H1 (cell line): ENCODE results near the gene TDG. TPM values are rescaled to one million over a fixed set of nuclear protein-coding genes. Genes with fewer than 3 reads are reported as not detected.

Source experiments
- CTCF ChIA-PET: fragments of 300-600 bp; sonication (Branson Sonifier 250); formaldehyde crosslinking; loops from one replicate; lab custom pipeline; 2021; ENCODE audit not compliant: partially characterized antibody; lab: Charles Lee
- POLR2A ChIA-PET: fragments of 300-600 bp; sonication (Branson Sonifier 250); formaldehyde crosslinking; loops from one replicate; lab custom pipeline; 2021; ENCODE audit warnings: inconsistent platforms; ENCODE audit not compliant: partially characterized antibody; lab: Charles Lee
- DNase-seq, 2 experiments: peaks; one replicate each; pipeline versions ENCODE4 v3.0.0 to v3.0.0-alpha.2; 2010 to 2022; ENCODE audit warnings: low spot score in 2 of 2, low read depth in 1 of 2, mixed read lengths in 1 of 2
- FAIRE-seq: peaks from 2 replicates; lab custom pipeline; 2011; peaks lifted over from hg19 to GRCh38; lab: Jason Lieb, UNC
- H2AFZ ChIP-seq: 2 replicates; pipeline ENCODE4 v1.8.1; 2012; ENCODE audit warnings: low read length, inconsistent platforms
- H2AK5ac ChIP-seq: 2 replicates; pipeline ENCODE4 v1.6.1; 2013; ENCODE audit warnings: low read depth, low read length
- H2BK120ac ChIP-seq: replicated peaks from 2 replicates; pipeline ENCODE3; 2013; ENCODE audit warnings: low read depth, low read length, inconsistent platforms
- H2BK12ac ChIP-seq: 2 replicates; pipeline ENCODE4 v1.6.1; 2013; ENCODE audit warnings: low read depth, low read length
- H2BK15ac ChIP-seq: 2 replicates; pipeline ENCODE4 v1.6.1; 2013; ENCODE audit warnings: low read length
- H2BK20ac ChIP-seq: 2 replicates; pipeline ENCODE4 v1.6.1; 2013; ENCODE audit warnings: low read length
- H2BK5ac ChIP-seq: 2 replicates; pipeline ENCODE4 v1.6.1; 2013; ENCODE audit warnings: low read depth, low read length
- H3K14ac ChIP-seq: 2 replicates; pipeline ENCODE4 v1.6.1; 2013; ENCODE audit warnings: inconsistent platforms; ENCODE audit not compliant: insufficient read length
- H3K18ac ChIP-seq: 2 replicates; pipeline ENCODE4 v1.6.1; 2013; ENCODE audit warnings: low read length; ENCODE audit errors: extremely low read depth
- H3K23ac ChIP-seq: 2 replicates; pipeline ENCODE4 v1.6.1; 2013; ENCODE audit warnings: inconsistent platforms; ENCODE audit not compliant: insufficient read length
- H3K23me2 ChIP-seq: 2 replicates; pipeline ENCODE4 v1.6.1; 2013; ENCODE audit warnings: low read depth, low read length
- H3K27ac ChIP-seq: 2 replicates; pipeline ENCODE4 v1.6.1; 2011; ENCODE audit warnings: low read depth, low read length, inconsistent platforms
- H3K27me3 ChIP-seq, 4 experiments: replicated peaks in 1 of 4; 1 replicate in 1 of 4; 2 replicates in 3 of 4; pipeline versions ENCODE4 v1.6.1 to v1.8.1; 2011 to 2013; ENCODE audit warnings: low read length in 3 of 4, mild to moderate bottlenecking in 3 of 4, inconsistent platforms in 2 of 4, mixed read lengths in 2 of 4, moderate library complexity in 1 of 4; ENCODE audit not compliant: control insufficient read depth in 3 of 4, insufficient read depth in 3 of 4; ENCODE audit errors: extremely low read depth in 1 of 4
- H3K36me3 ChIP-seq, 4 experiments: 2 replicates each; pipeline versions ENCODE4 v1.6.1 to v1.8.1; 2011 to 2013; ENCODE audit warnings: mild to moderate bottlenecking in 4 of 4, low read length in 3 of 4, moderate library complexity in 2 of 4, control low read depth in 1 of 4, inconsistent platforms in 1 of 4; ENCODE audit not compliant: insufficient read depth in 4 of 4, control insufficient read depth in 2 of 4
- H3K4ac ChIP-seq: replicated peaks from 2 replicates; pipeline ENCODE3; 2013; ENCODE audit warnings: low read length, low read depth, mixed read lengths, inconsistent platforms; ENCODE audit not compliant: insufficient read length
- H3K4me1 ChIP-seq, 4 experiments: replicated peaks in 1 of 4; 1 replicate in 1 of 4; 2 replicates in 3 of 4; pipeline versions ENCODE4 v1.6.1 to v1.8.1; 2011 to 2013; ENCODE audit warnings: low read length in 3 of 4, inconsistent platforms in 2 of 4, mixed read lengths in 1 of 4; ENCODE audit not compliant: insufficient read depth in 4 of 4, control insufficient read depth in 3 of 4
- H3K4me2 ChIP-seq, 2 experiments: 2 replicates each; pipeline versions ENCODE4 v1.6.1 to v1.8.1; 2011 to 2013; ENCODE audit warnings: low read depth in 2 of 2, low read length in 2 of 2, control low read depth in 1 of 2, inconsistent platforms in 1 of 2, mild to moderate bottlenecking in 1 of 2; ENCODE audit not compliant: insufficient read depth in 1 of 2
- H3K4me3 ChIP-seq, 4 experiments: fragments of 200-600, 300-600 bp in 1 of 4; sonication (generic), shearing (Covaris generic), sonication (Bioruptor Twin) in 1 of 4; 2 replicates each; pipeline versions ENCODE4 v1.5.1 to v1.8.1; 2011 to 2016; ENCODE audit warnings: low read length in 4 of 4, low read depth in 3 of 4, control low read depth in 2 of 4, inconsistent platforms in 2 of 4, mild to moderate bottlenecking in 2 of 4, mixed read lengths in 1 of 4, moderate library complexity in 1 of 4; ENCODE audit not compliant: insufficient read depth in 2 of 4; ENCODE audit errors: extremely low read depth in 1 of 4
- H3K56ac ChIP-seq: replicated peaks from 2 replicates; pipeline ENCODE3; 2013; ENCODE audit warnings: low read depth, mild to moderate bottlenecking, mixed read lengths, low read length, inconsistent platforms; ENCODE audit not compliant: insufficient read length
- H3K79me1 ChIP-seq: 2 replicates; pipeline ENCODE4 v1.6.1; 2013; ENCODE audit warnings: low read depth, low read length, control low read depth
- H3K79me2 ChIP-seq, 2 experiments: 2 replicates each; pipeline versions ENCODE4 v1.6.1 to v1.8.1; 2012 to 2013; ENCODE audit warnings: low read length in 2 of 2, mild to moderate bottlenecking in 2 of 2, inconsistent platforms in 1 of 2; ENCODE audit not compliant: insufficient read depth in 2 of 2, control insufficient read depth in 1 of 2
- H3K9ac ChIP-seq, 4 experiments: replicated peaks in 1 of 4; 1 replicate in 1 of 4; 2 replicates in 3 of 4; pipeline versions ENCODE4 v1.6.1 to v1.8.1; 2011 to 2013; ENCODE audit warnings: low read depth in 3 of 4, low read length in 3 of 4, control low read depth in 2 of 4, mild to moderate bottlenecking in 2 of 4, moderate library complexity in 2 of 4, inconsistent platforms in 1 of 4; ENCODE audit errors: extremely low read depth in 1 of 4
- H3K9me3 ChIP-seq, 2 experiments: 2 replicates each; pipeline versions ENCODE4 v1.6.1 to v1.8.1; 2012 to 2013; ENCODE audit warnings: mild to moderate bottlenecking in 2 of 2, moderate library complexity in 2 of 2, control low read depth in 1 of 2, inconsistent platforms in 1 of 2, low read depth in 1 of 2, low read length in 1 of 2, mixed read lengths in 1 of 2; ENCODE audit not compliant: insufficient read depth in 2 of 2
- H4K20me1 ChIP-seq, 2 experiments: replicated peaks in 1 of 2; 2 replicates each; pipeline versions ENCODE3 to v1.8.1; 2011 to 2013; ENCODE audit warnings: inconsistent platforms in 2 of 2, low read length in 2 of 2, mild to moderate bottlenecking in 1 of 2; ENCODE audit not compliant: insufficient read depth in 2 of 2, control insufficient read depth in 1 of 2
- H4K5ac ChIP-seq: 2 replicates; pipeline ENCODE4 v1.6.1; 2013; ENCODE audit warnings: low read length, low read depth, mixed read lengths, inconsistent platforms; ENCODE audit not compliant: insufficient read length
- H4K8ac ChIP-seq: 2 replicates; pipeline ENCODE4 v1.8.0; 2013; ENCODE audit warnings: mild to moderate bottlenecking, moderate library complexity, low read length, inconsistent platforms; ENCODE audit not compliant: insufficient read depth; ENCODE audit errors: extremely low read depth
- H4K91ac ChIP-seq: replicated peaks from 2 replicates; pipeline ENCODE3; 2013; ENCODE audit warnings: low read length, mixed read lengths, inconsistent platforms; ENCODE audit not compliant: insufficient read length
- BCL11A ChIP-seq, 2 experiments: IDR thresholded peaks; one replicate each; pipeline ENCODE4 v1.6.1; 2011; ENCODE audit warnings: low read depth in 2 of 2, low read length in 2 of 2, mild to moderate bottlenecking in 2 of 2
- CHD2 ChIP-seq: IDR thresholded peaks from 2 replicates; pipeline ENCODE4 v1.6.1; 2012; ENCODE audit warnings: low read length, improper control_type of control experiment
- E2F6 ChIP-seq: IDR thresholded peaks from 2 replicates; pipeline ENCODE4 v1.6.1; 2012; ENCODE audit warnings: inconsistent platforms
- EGR1 ChIP-seq: IDR thresholded peaks from 2 replicates; pipeline ENCODE4 v1.6.1; 2011; ENCODE audit warnings: low read depth, low read length, borderline replicate concordance
- EP300 ChIP-seq, 2 experiments: IDR thresholded peaks; 1 replicate in 1 of 2; 2 replicates in 1 of 2; pipeline ENCODE4 v1.6.1; 2011 to 2012; ENCODE audit warnings: low read depth in 2 of 2, low read length in 2 of 2, mild to moderate bottlenecking in 2 of 2, borderline replicate concordance in 1 of 2, inconsistent platforms in 1 of 2, moderate library complexity in 1 of 2
- FOSL1 ChIP-seq: IDR thresholded peaks from 2 replicates; pipeline ENCODE4 v1.6.1; 2011; ENCODE audit warnings: mild to moderate bottlenecking, low read depth, low read length, moderate library complexity; ENCODE audit not compliant: insufficient read depth
- GTF2F1 ChIP-seq: IDR thresholded peaks from 2 replicates; pipeline ENCODE4 v1.6.1; 2012; ENCODE audit warnings: low read depth, low read length, improper control_type of control experiment, borderline replicate concordance
- HDAC2 ChIP-seq, 2 experiments: fragments of 300-600 bp in 1 of 2; sonication (generic) in 1 of 2; IDR thresholded peaks; 2 replicates each; pipeline ENCODE4 v1.6.1; 2011 to 2012; ENCODE audit warnings: low read depth in 2 of 2, low read length in 2 of 2, mild to moderate bottlenecking in 2 of 2, moderate library complexity in 2 of 2, borderline replicate concordance in 1 of 2, inconsistent platforms in 1 of 2
- HDAC6 ChIP-seq: IDR thresholded peaks from one replicate; pipeline ENCODE4 v1.7.1; 2012; ENCODE audit warnings: low read depth, mild to moderate bottlenecking, inconsistent platforms, low read length, moderate library complexity
- POLR2A ChIP-seq, 2 experiments: IDR thresholded peaks; 1 replicate in 1 of 2; 2 replicates in 1 of 2; pipeline ENCODE4 v1.6.1; 2011; ENCODE audit warnings: low read depth in 2 of 2, low read length in 2 of 2, mild to moderate bottlenecking in 2 of 2; ENCODE audit errors: control extremely low read depth in 1 of 2
- SAP30 ChIP-seq: fragments of 300-600 bp; sonication (generic); IDR thresholded peaks from 2 replicates; pipeline ENCODE4 v1.7.1; 2012; ENCODE audit warnings: low read length, moderate library complexity, mild to moderate bottlenecking, inconsistent platforms; ENCODE audit not compliant: insufficient read depth, insufficient replicate concordance
- WGBS, 2 experiments: shearing (Covaris generic) in 1 of 2; methylation state at CpG; one replicate each; pipeline versions ENCODE4 v1.1.6 to v1.1.7; 2013 to 2015; ENCODE audit warnings: low lambda C conversion rate in 2 of 2, mixed read lengths in 2 of 2, inconsistent platforms in 1 of 2, low coverage in 1 of 2, missing lambda C conversion rate in 1 of 2; ENCODE audit not compliant: insufficient replicate concordance in 2 of 2, insufficient coverage in 1 of 2, insufficient read length in 1 of 2; ENCODE audit errors: extremely low coverage in 1 of 2, missing lambda C conversion rate in 1 of 2; 5-methylcytosine and 5-hydroxymethylcytosine counted together
- polyA plus RNA-seq, 7 experiments: library from polyadenylated mRNA; depleted of rRNA in 3 of 7; stranded (reverse) in 5 of 7; unstranded in 2 of 7; fragments of >200 nt in 5 of 7; fragments of 200-250 nt in 2 of 7; gene quantifications; 1 replicate in 5 of 7; 2 replicates in 1 of 7; 4 replicates in 1 of 7; pipeline versions ENCODE4 v1.2.1 to v1.2.3, GENCODE V29; 2011 to 2013; ENCODE audit warnings: missing spikeins in 2 of 7, mixed read lengths in 2 of 7
- total RNA-seq: library from RNA; stranded (reverse); fragmentation: NEBNext Ultra II Directional; extraction: Animal tissue kit (Norgen Biotek cat#: 25700); gene quantifications from 2 replicates; pipeline ENCODE4 v1.2.1, GENCODE V29; 2021

The TDG gene
- total and polyA plus RNA-seq, 2 of the 8 experiments (the other 6 are each of a cell fraction or from before 2014, with no cell fraction given): 22.7 to 47.8 TPM

- no peaks in the 10 kb centered on the region for H3K36me3 ChIP-seq
- H4K20me1 ChIP-seq: no peaks in the 10 kb centered on the region
- H3K56ac ChIP-seq: no peak overlapping the region
- H3K79me2 ChIP-seq: no peaks in the 10 kb centered on the region
- no peaks in the 10 kb centered on the region for H3K4me1 ChIP-seq
- 0 out of 4 replicates have a peak, but pooled peaks cover 0 to 3% of the 10 kb centered on the region in 2 experiments for H3K9me3 ChIP-seq
- no peak overlapping the region for H3K27ac ChIP-seq
- CTCF ChIA-PET: no interaction called here
- H3K27me3 ChIP-seq: no peaks in the 10 kb centered on the region
- H3K23me2 ChIP-seq: no peaks in the 10 kb centered on the region
- H2AK5ac ChIP-seq: no peak overlapping the region
- H3K14ac ChIP-seq: no peak overlapping the region
- H2AFZ ChIP-seq: no peak overlapping the region
- no peak overlapping the region for H4K91ac ChIP-seq
- H3K4me3 ChIP-seq: no peak overlapping the region
- H3K9ac ChIP-seq: no peak overlapping the region
- H2BK20ac ChIP-seq: no peak overlapping the region
- H4K8ac ChIP-seq: no peak overlapping the region
- POLR2A ChIA-PET: interaction anchor here (0.9 kb wide), 1 partner anchor 19 kb away, joined by 3 read pairs; no protein-coding TSS in a partner anchor
- no peak overlapping the region for H3K4ac ChIP-seq
- H3K18ac ChIP-seq: no peak overlapping the region
- no peak overlapping the region for H2BK5ac ChIP-seq
- TF ChIP-seq EGR1 (no peak), GTF2F1 (no peak), FOSL1 (no peak), POLR2A (IDR thresholded peaks at IDR 0.05; ENCODE audit: control extremely low read depth in 1 of 2, low read depth in 2 of 2, low read length in 2 of 2) (no peak), HDAC6 (no peak), HDAC2 (IDR thresholded peaks at IDR 0.05; ENCODE audit: borderline replicate concordance in 1 of 2, low read depth in 2 of 2, low read length in 2 of 2) (no peak), BCL11A (IDR thresholded peaks at IDR 0.05; ENCODE audit: low read depth in 2 of 2, low read length in 2 of 2) (no peak), E2F6 (no peak), EP300 (IDR thresholded peaks at IDR 0.05; ENCODE audit: borderline replicate concordance in 1 of 2, low read depth in 2 of 2, low read length in 2 of 2) (no peak), CHD2 (no peak), SAP30 (no peak)
- no peak overlapping the region for H2BK12ac ChIP-seq
- no peak overlapping the region for H2BK120ac ChIP-seq
- no peak overlapping the region for H3K4me2 ChIP-seq
- FAIRE-seq: no peak
- H3K23ac ChIP-seq: no peak overlapping the region
- no peak for DNase-seq
- H4K5ac ChIP-seq: no peak overlapping the region
- H3K79me1 ChIP-seq: no peaks in the 10 kb centered on the region
- no peak overlapping the region for H2BK15ac ChIP-seq
- WGBS, 2 experiments: 89% methylated on average over 4 of the region's 4 CpGs; no CpG with 5 or more reads in 1 of the 2 experiments
These were observed 44.4 kb downstream of the TDG start for GRCh38 chr12:104010121-104010520.
